Hepatocyte (in vitro differentiated cells): ENCODE measurements around the gene CD70. TPM values are rescaled to one million over a fixed set of nuclear protein-coding genes. Genes with fewer than 3 reads are reported as not detected.

Experiments
- DNase-seq: peaks from one replicate; pipeline ENCODE4 v3.0.0-alpha.2; 2016; ENCODE audit warnings: low spot score
- H2AFZ ChIP-seq: fragments of 200-600 bp; sonication (generic); 2 replicates; pipeline ENCODE4 v1.6.0; 2016; ENCODE audit warnings: antibody characterized with exemption, mild to moderate bottlenecking
- H3K27ac ChIP-seq: fragments of 200-600 bp; sonication (generic); 2 replicates; pipeline ENCODE4 v1.5.1; 2016; ENCODE audit warnings: mild to moderate bottlenecking
- H3K27me3 ChIP-seq: fragments of 200-600 bp; sonication (generic); 2 replicates; pipeline ENCODE4 v1.6.1; 2016
- H3K36me3 ChIP-seq: fragments of 200-600 bp; sonication (generic); replicated peaks from 2 replicates; pipeline ENCODE4 v1.5.1; 2016; ENCODE audit warnings: low read depth; ENCODE audit not compliant: insufficient read depth
- H3K4me1 ChIP-seq: fragments of 200-600 bp; sonication (generic); 2 replicates; pipeline ENCODE4 v1.5.1; 2016; ENCODE audit warnings: mild to moderate bottlenecking, moderate library complexity; ENCODE audit not compliant: insufficient read depth
- H3K4me2 ChIP-seq: fragments of 200-600 bp; sonication (generic); 2 replicates; pipeline ENCODE4 v1.6.0; 2016
- H3K4me3 ChIP-seq: fragments of 200-600 bp; sonication (generic); 2 replicates; pipeline ENCODE4 v1.5.1; 2016; ENCODE audit warnings: mild to moderate bottlenecking
- H3K79me2 ChIP-seq: fragments of 200-600 bp; sonication (generic); 2 replicates; pipeline ENCODE4 v1.6.0; 2017; ENCODE audit warnings: mild to moderate bottlenecking
- H3K9me2 ChIP-seq: fragments of 200-600 bp; sonication (generic); replicated peaks from 2 replicates; pipeline ENCODE4 v1.6.0; 2017; ENCODE audit warnings: mild to moderate bottlenecking; ENCODE audit not compliant: insufficient read depth
- H3K9me3 ChIP-seq: fragments of 200-600 bp; sonication (generic); 2 replicates; pipeline ENCODE4 v1.5.1; 2016; ENCODE audit warnings: low read depth, mild to moderate bottlenecking
- H4K20me1 ChIP-seq: fragments of 200-600 bp; sonication (generic); 2 replicates; pipeline ENCODE4 v1.6.0; 2016; ENCODE audit warnings: mild to moderate bottlenecking; ENCODE audit not compliant: insufficient read depth, poor library complexity, severe bottlenecking
- EZH2 ChIP-seq: fragments of 200-600 bp; sonication (generic); IDR thresholded peaks from 2 replicates; pipeline ENCODE4 v1.6.1; 2016; ENCODE audit warnings: antibody characterized with exemption, mild to moderate bottlenecking, borderline replicate concordance
- EZH2phosphoT487 ChIP-seq: fragments of 200-600 bp; sonication (generic); IDR thresholded peaks from one replicate; pipeline ENCODE4 v1.6.1; 2018; ENCODE audit warnings: antibody characterized with exemption, mild to moderate bottlenecking, low read depth, moderate library complexity; ENCODE audit not compliant: unreplicated experiment, severe bottlenecking
- WGBS: methylation state at CpG from one replicate; pipeline ENCODE4 v1.1.6; 2016; ENCODE audit warnings: low lambda C conversion rate; ENCODE audit errors: missing lambda C conversion rate; 5-methylcytosine and 5-hydroxymethylcytosine counted together
- polyA plus RNA-seq: library from polyadenylated mRNA; unstranded; fragments of >200 nt; fragmentation: Nextera tagmentation; extraction: Ambion mirVana; gene quantifications from 2 replicates; pipeline ENCODE4 v1.2.1, GENCODE V29; 2016
- total RNA-seq: library from RNA; depleted of rRNA; stranded (reverse); fragments of >200 nt; gene quantifications from 2 replicates; pipeline ENCODE4 v1.2.3, GENCODE V29; 2014
- TF ChIP-seq, protein P1 (sequence below): fragments of 200-600 bp; sonication (generic); IDR thresholded peaks from 2 replicates; pipeline ENCODE4 v1.5.1; 2016; ENCODE audit warnings: antibody characterized with exemption, mild to moderate bottlenecking; ENCODE audit not compliant: poor library complexity

Gene CD70
- total and polyA plus RNA-seq, 2 experiments from 2014 or later = not detected

GRCh38 chr19:6573350-6573749, 17.6 kb downstream of the CD70 start:
- H3K27me3 ChIP-seq = no peaks in the 10 kb centered on the region
- no peak overlapping the region for H3K4me2 ChIP-seq
- WGBS = 0% methylated on average over 1 of the region's 1 CpG
- H3K79me2 ChIP-seq = no peaks in the 10 kb centered on the region
- no peaks in the 10 kb centered on the region for H3K36me3 ChIP-seq
- H2AFZ ChIP-seq = no peak overlapping the region
- no peak for DNase-seq
- H3K4me3 ChIP-seq = no peak overlapping the region
- no peaks in the 10 kb centered on the region for H4K20me1 ChIP-seq
- H3K27ac ChIP-seq = no peak overlapping the region
- H3K4me1 ChIP-seq = no peaks in the 10 kb centered on the region
- TF ChIP-seq EZH2phosphoT487 = no peak
- TF ChIP-seq EZH2 = no peak
- TF ChIP-seq, protein P1, sequence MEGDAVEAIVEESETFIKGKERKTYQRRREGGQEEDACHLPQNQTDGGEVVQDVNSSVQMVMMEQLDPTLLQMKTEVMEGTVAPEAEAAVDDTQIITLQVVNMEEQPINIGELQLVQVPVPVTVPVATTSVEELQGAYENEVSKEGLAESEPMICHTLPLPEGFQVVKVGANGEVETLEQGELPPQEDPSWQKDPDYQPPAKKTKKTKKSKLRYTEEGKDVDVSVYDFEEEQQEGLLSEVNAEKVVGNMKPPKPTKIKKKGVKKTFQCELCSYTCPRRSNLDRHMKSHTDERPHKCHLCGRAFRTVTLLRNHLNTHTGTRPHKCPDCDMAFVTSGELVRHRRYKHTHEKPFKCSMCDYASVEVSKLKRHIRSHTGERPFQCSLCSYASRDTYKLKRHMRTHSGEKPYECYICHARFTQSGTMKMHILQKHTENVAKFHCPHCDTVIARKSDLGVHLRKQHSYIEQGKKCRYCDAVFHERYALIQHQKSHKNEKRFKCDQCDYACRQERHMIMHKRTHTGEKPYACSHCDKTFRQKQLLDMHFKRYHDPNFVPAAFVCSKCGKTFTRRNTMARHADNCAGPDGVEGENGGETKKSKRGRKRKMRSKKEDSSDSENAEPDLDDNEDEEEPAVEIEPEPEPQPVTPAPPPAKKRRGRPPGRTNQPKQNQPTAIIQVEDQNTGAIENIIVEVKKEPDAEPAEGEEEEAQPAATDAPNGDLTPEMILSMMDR = no peak
- H3K9me3 ChIP-seq = no peaks in the 10 kb centered on the region
- no peaks in the 10 kb centered on the region for H3K9me2 ChIP-seq

GRCh38 chr19:6572217-6572616, 18.7 kb downstream of the CD70 start:
- WGBS = 64% methylated on average over 4 of the region's 4 CpGs
- no peaks in the 10 kb centered on the region for H3K27me3 ChIP-seq
- TF ChIP-seq EZH2 (no peak), EZH2phosphoT487 (no peak)
- TF ChIP-seq, protein P1 = no peak
- H3K4me1 ChIP-seq = no peaks in the 10 kb centered on the region
- H3K9me2 ChIP-seq = no peaks in the 10 kb centered on the region
- no peak overlapping the region for H3K4me3 ChIP-seq
- no peaks in the 10 kb centered on the region for H4K20me1 ChIP-seq
- no peaks in the 10 kb centered on the region for H3K36me3 ChIP-seq
- no peak overlapping the region for H3K27ac ChIP-seq
- no peaks in the 10 kb centered on the region for H3K9me3 ChIP-seq
- H2AFZ ChIP-seq = no peak overlapping the region
- no peak overlapping the region for H3K4me2 ChIP-seq
- no peaks in the 10 kb centered on the region for H3K79me2 ChIP-seq
- no peak for DNase-seq

GRCh38 chr19:6571167-6571566, 19.8 kb downstream of the CD70 start:
- H3K36me3 ChIP-seq = no peaks in the 10 kb centered on the region
- no peaks in the 10 kb centered on the region for H3K9me3 ChIP-seq
- TF ChIP-seq, protein P1 = no peak
- TF ChIP-seq EZH2phosphoT487 (no peak), EZH2 (no peak)
- DNase-seq = no peak
- H3K4me1 ChIP-seq = no peaks in the 10 kb centered on the region
- H3K4me2 ChIP-seq = no peak overlapping the region
- H4K20me1 ChIP-seq = no peaks in the 10 kb centered on the region
- no peaks in the 10 kb centered on the region for H3K27me3 ChIP-seq
- no peak overlapping the region for H3K4me3 ChIP-seq
- no peaks in the 10 kb centered on the region for H3K79me2 ChIP-seq
- H3K9me2 ChIP-seq = no peaks in the 10 kb centered on the region
- H2AFZ ChIP-seq = no peak overlapping the region
- no peak overlapping the region for H3K27ac ChIP-seq

GRCh38 chr19:6570764-6571163, 20.2 kb downstream of the CD70 start:
- Histone ChIP-seq H3K4me2 (no peak overlapping the region), H3K27me3 (no peaks in the 10 kb centered on the region), H3K9me2 (no peaks in the 10 kb centered on the region), H3K4me1 (no peaks in the 10 kb centered on the region), H2AFZ (no peak overlapping the region), H3K9me3 (no peaks in the 10 kb centered on the region), H3K4me3 (no peak overlapping the region), H4K20me1 (no peaks in the 10 kb centered on the region), H3K79me2 (no peaks in the 10 kb centered on the region), H3K36me3 (no peaks in the 10 kb centered on the region), H3K27ac (no peak overlapping the region)
- DNase-seq = no peak
- WGBS = 76% methylated on average over 3 of the region's 3 CpGs
- TF ChIP-seq EZH2 = no peak
- TF ChIP-seq EZH2phosphoT487 = no peak
- TF ChIP-seq, protein P1 = no peak
